ENCODE data around the gene BANP.
"Not testable (repeated sequence)": the region's sequence is repeated elsewhere in the genome, so short reads cannot be mapped to it uniquely, and the experiment has no call there.

DNA sequence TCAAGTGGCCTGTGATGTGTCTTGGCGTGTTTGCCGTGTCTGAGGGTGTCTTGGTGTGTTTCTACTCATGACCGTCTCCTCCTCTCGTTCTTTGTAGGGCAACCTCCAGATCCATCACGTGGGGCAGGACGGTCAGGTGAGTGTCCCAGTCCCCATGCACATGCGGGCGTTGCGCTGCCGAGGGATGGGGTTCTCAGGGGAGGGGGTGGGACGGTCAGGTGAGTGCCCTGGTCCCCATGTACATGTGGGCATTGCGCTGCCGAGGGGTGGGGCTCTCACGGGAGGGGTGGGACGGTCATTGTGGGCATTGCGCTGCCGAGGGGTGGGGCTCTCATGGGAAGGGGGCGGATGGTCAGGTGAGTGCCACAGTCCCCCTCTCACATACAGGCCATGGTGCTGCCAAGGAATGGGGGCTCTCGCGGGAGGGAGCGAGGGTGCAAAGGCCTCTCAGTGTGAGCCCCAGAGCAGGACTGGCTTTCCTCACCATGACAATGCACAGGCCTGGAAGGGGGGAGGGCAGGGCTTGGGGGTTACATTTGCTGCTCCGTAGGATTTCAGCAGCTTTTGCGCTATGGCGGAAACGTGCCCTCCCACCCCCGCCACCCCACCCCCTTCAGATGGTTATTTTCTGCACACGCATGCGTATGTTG is 86.8 kb downstream of the BANP start:
- TF ChIP-seq HDAC6 (IDR thresholded peaks at IDR 0.05; ENCODE audit: low read depth, low read length); EZH2 (IDR thresholded peaks at IDR 0.05; ENCODE audit: low read depth, low read length, severe bottlenecking); CBX8 (IDR thresholded peaks at IDR 0.05; ENCODE audit: borderline replicate concordance, low read depth, low read length); HDAC2 (IDR thresholded peaks at IDR 0.05; ENCODE audit: borderline replicate concordance in 1 of 2, low read depth in 2 of 2, low read length in 2 of 2); JUN (IDR thresholded peaks at IDR 0.05; ENCODE audit: low read depth, low read length); GTF2F1 (IDR thresholded peaks at IDR 0.05; ENCODE audit: borderline replicate concordance, low read depth, low read length); CHD2 (IDR thresholded peaks at IDR 0.05; ENCODE audit: low read length); CREB1 (IDR thresholded peaks at IDR 0.05); RNF2 (IDR thresholded peaks at IDR 0.05; ENCODE audit: borderline replicate concordance, low read depth, low read length, missing control alignments, poor library complexity, severe bottlenecking); EP300 (IDR thresholded peaks at IDR 0.05; ENCODE audit: borderline replicate concordance in 1 of 2, low read depth in 2 of 2, low read length in 2 of 2); CBX5 (IDR thresholded peaks at IDR 0.05; ENCODE audit: low read depth, low read length): not testable (repeated sequence)
- TF ChIP-seq, protein P1, sequence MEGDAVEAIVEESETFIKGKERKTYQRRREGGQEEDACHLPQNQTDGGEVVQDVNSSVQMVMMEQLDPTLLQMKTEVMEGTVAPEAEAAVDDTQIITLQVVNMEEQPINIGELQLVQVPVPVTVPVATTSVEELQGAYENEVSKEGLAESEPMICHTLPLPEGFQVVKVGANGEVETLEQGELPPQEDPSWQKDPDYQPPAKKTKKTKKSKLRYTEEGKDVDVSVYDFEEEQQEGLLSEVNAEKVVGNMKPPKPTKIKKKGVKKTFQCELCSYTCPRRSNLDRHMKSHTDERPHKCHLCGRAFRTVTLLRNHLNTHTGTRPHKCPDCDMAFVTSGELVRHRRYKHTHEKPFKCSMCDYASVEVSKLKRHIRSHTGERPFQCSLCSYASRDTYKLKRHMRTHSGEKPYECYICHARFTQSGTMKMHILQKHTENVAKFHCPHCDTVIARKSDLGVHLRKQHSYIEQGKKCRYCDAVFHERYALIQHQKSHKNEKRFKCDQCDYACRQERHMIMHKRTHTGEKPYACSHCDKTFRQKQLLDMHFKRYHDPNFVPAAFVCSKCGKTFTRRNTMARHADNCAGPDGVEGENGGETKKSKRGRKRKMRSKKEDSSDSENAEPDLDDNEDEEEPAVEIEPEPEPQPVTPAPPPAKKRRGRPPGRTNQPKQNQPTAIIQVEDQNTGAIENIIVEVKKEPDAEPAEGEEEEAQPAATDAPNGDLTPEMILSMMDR (IDR thresholded peaks at IDR 0.05; ENCODE audit: control extremely low read depth in 1 of 3, insufficient read depth in 1 of 3, low read depth in 1 of 3, low read length in 3 of 3) = not testable (repeated sequence)
